ENCODE data around the gene TTBK2. TPM values are rescaled to one million over a fixed set of nuclear protein-coding genes. Genes with fewer than 3 reads are reported as not detected.

The TTBK2 gene
- total and polyA plus RNA-seq, 10 of the 15 experiments (the other 5 are each of a cell fraction or from before 2014, with no cell fraction given) = 0.66 to 9.1 (median 3.7) TPM

GRCh38 chr15:42937143-42937542, 16.6 kb upstream of the TTBK2 start (continued):
- no peak for TF ChIP-seq SUPT20H (IDR thresholded peaks at IDR 0.05; ENCODE audit: borderline replicate concordance, control insufficient read depth, low read depth, low read length)
- no peak for TF ChIP-seq TARDBP (IDR thresholded peaks at IDR 0.05; ENCODE audit: borderline replicate concordance)
- no peak for TF ChIP-seq RAD21 (IDR thresholded peaks at IDR 0.05; ENCODE audit: insufficient read depth, low read depth, low read length)
- TF ChIP-seq NFXL1 (IDR thresholded peaks at IDR 0.05; ENCODE audit: borderline replicate concordance) = no peak
- no peak for TF ChIP-seq RFX5 (IDR thresholded peaks at IDR 0.05; ENCODE audit: low read depth, low read length)
- TF ChIP-seq TCF12 (IDR thresholded peaks at IDR 0.05; ENCODE audit: low read depth, low read length) = no peak
- TF ChIP-seq NR2C2 (IDR thresholded peaks at IDR 0.05; ENCODE audit: borderline replicate concordance, control insufficient read depth, insufficient read length, low read depth) = no peak

GRCh38 chr15:42933886-42934667, 13.5 kb upstream of the TTBK2 start:
- Histone ChIP-seq H3K9me3 (replicated peaks; ENCODE audit: control insufficient read depth, insufficient read depth, low read length) (no peaks in the 10 kb centered on the region), H2AFZ (ENCODE audit: control insufficient read depth, low read depth, low read length) (no peak overlapping the region), H3K36me3 (ENCODE audit: control insufficient read depth in 2 of 2, insufficient read depth in 2 of 2, low read length in 1 of 2) (no peaks in the 10 kb centered on the region), H3K4me3 (no peak overlapping the region), H4K20me1 (ENCODE audit: control insufficient read depth, insufficient read depth) (no peaks in the 10 kb centered on the region), H3K4me1 (ENCODE audit: control insufficient read depth, insufficient read depth, low read length) (no peaks in the 10 kb centered on the region), H3K27me3 (replicated peaks in 1 of 2; ENCODE audit: control insufficient read depth in 2 of 2, insufficient read depth in 2 of 2, low read length in 1 of 2) (no peaks in the 10 kb centered on the region), H3K4me2 (ENCODE audit: control insufficient read depth, insufficient read depth) (no peak overlapping the region), H3K9ac (ENCODE audit: control insufficient read depth, insufficient read depth, low read length) (no peak overlapping the region), H3K27ac (ENCODE audit: control insufficient read depth, insufficient read depth) (no peak overlapping the region), H3K79me2 (ENCODE audit: control insufficient read depth, insufficient read depth, low read length) (no peaks in the 10 kb centered on the region)
- POLR2A ChIA-PET = interaction anchor here (0.7 kb wide), 1 partner anchor 528 kb away, joined by 6 read pairs; no protein-coding TSS in a partner anchor
- RAD21 ChIA-PET (ENCODE audit: unreplicated experiment) = interaction anchor here (0.9 kb wide), 1 partner anchor 9 kb away, joined by 3 read pairs; no protein-coding TSS in a partner anchor
- 58% methylated on average over 7 of the region's 7 CpGs for WGBS (ENCODE audit: insufficient coverage, insufficient replicate concordance, low lambda C conversion rate, missing lambda C conversion rate)
- FAIRE-seq = no peak
- SMC1A ChIA-PET (ENCODE audit: uncharacterized antibody, unreplicated experiment) = interaction anchor here (0.7 to 1.3 kb wide), 3 partner anchors 9 to 158 kb away, joined by 3 read pairs; no protein-coding TSS in a partner anchor
- ATAC-seq = no peak
- in situ Hi-C loops (cut with MboI) = no loop called here
- TF ChIP-seq ZNF274 (IDR thresholded peaks at IDR 0.05; ENCODE audit: insufficient read depth, insufficient read length) (no peak), TARDBP (IDR thresholded peaks at IDR 0.05; ENCODE audit: borderline replicate concordance) (no peak), E2F8 (IDR thresholded peaks at IDR 0.05; ENCODE audit: low read depth, partially characterized antibody) (no peak), SMC3 (IDR thresholded peaks at IDR 0.05; ENCODE audit: borderline replicate concordance, low read length) (no peak), NR2C1 (IDR thresholded peaks at IDR 0.05) (no peak), TCF7 (IDR thresholded peaks at IDR 0.05; ENCODE audit: borderline replicate concordance) (no peak), BCL3 (IDR thresholded peaks at IDR 0.05; ENCODE audit: borderline replicate concordance, insufficient read depth, low read depth, low read length, poor library complexity, severe bottlenecking) (no peak), MEF2B (IDR thresholded peaks at IDR 0.05; ENCODE audit: partially characterized antibody, poor library complexity, severe bottlenecking) (no peak), YY1 (IDR thresholded peaks at IDR 0.05; ENCODE audit: low read depth, low read length) (no peak)
- no TSS peak for BruUV-seq (replicated peaks)
- CTCF ChIA-PET = interaction anchor here (1.3 kb wide), 1 partner anchor 41 kb away, joined by 3 read pairs; no protein-coding TSS in a partner anchor
- intact Hi-C loops (cut with micrococcal nuclease; ENCODE audit: unreplicated experiment) = no loop called here
- no peak for DNase-seq (ENCODE audit: low read depth, low spot score)
